ENCODE measurements around the gene NTMT2.
"Not testable (repeated sequence)": the region's sequence is repeated elsewhere in the genome, so short reads cannot be mapped to it uniquely, and the experiment has no call there.

The NTMT2 gene

GRCh38 chr1:170145770-170146676, at the start of gene NTMT2:
NTMT2 (plus strand) TSS chr1:170145959; CDS start chr1:170146108, 149 bp downstream.
- peak; percentile 97 for DNase-seq

DNA sequence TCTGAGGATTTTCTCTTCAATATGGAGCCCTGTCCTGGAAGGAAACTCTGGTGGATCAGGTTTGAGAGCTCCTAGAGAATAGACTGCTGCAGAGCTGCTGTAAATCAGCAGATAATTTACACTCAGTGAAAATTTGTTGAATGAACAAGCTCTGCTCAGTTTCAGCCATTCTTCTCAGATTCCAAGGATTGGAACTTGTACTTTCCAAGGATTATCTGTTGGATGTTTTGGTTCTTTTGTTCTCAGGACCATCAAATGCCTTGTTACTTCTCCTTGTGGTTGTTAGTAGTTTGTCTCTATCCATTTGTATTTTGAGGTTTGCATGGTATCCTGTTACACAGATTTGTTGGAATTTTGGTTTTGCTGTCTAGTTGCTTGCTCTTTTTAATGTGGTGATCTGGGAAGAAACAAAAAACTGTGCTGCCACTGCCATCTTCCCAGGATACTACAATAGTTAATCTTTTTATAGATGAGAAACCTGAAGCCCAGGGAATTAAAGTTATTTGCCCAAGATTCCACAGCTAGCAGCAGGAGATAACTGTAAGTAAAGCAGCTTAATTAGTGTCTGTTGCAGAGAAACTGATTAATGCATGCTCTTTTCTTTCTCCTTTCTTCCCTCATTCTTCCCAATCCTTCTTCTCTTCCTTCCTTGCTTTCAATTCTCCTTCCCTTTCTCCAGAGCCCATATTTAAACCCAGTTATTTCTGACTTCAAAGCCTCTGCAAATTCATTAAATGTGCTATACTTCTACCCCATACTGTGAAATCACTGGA, 49.6 kb upstream of the NTMT2 start:
- DNase-seq = peak; percentile 13

DNA sequence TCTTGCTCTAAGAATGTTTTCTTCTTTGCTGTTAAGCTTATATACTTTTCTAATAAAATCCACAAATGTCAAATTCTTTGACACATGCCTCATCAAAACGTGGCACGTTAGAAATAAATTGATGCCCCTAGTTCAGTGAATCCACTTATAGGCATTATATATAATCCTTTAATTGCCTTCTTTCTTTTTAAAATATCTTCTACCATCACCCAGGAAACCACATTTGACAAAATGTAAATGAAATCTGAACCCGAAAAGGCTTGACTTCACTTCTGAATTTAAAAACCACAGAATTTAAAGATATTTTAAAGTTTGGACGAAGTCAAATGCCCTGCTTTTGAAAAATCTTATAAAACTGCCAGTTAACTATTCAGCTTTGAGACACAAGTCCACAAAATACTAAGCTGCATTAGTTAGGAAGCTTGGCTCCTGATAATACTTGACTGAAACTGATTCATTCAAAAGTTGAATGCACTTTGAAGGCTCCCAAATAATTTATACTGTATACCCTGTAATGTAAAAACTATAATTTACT, 48.9 kb upstream of the NTMT2 start:
- no peak for DNase-seq

GRCh38 chr1:170097449-170097948, 48.3 kb upstream of the NTMT2 start:
- peak; percentile 50 for DNase-seq

- not testable (repeated sequence) for DNase-seq
Observed at GRCh38 chr1:170113140-170113539, 32.6 kb upstream of the NTMT2 start.

- DNase-seq = no peak
Observed at GRCh38 chr1:170114906-170115305, 30.9 kb upstream of the NTMT2 start.

DNA sequence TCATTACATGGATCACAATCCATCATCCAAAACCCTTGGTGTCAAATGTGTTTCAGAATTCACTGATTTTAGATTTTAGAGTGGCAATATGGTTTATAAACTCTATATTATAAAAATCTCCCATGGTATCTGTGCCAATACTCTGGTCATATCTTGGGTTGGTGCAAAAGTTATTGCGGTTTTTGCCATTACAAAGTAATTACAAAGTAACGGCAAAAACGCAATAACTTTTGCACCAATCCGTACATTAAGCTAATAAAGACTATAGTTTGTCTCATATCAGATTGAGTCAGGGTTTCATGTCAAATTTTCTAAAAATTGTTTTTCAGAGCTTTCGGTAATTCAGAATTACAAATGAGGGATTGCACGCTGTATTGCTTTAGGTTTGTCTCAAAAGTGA, 23.4 kb upstream of the NTMT2 start:
- DNase-seq = no peak

- DNase-seq = no peak
Observed at GRCh38 chr1:170125269-170125668, 20.5 kb upstream of the NTMT2 start.

- no peak for DNase-seq
Observed at GRCh38 chr1:170126696-170127095, 19.1 kb upstream of the NTMT2 start.

GRCh38 chr1:170131450-170131849, 14.3 kb upstream of the NTMT2 start:
- peak; percentile 45 for DNase-seq

DNA sequence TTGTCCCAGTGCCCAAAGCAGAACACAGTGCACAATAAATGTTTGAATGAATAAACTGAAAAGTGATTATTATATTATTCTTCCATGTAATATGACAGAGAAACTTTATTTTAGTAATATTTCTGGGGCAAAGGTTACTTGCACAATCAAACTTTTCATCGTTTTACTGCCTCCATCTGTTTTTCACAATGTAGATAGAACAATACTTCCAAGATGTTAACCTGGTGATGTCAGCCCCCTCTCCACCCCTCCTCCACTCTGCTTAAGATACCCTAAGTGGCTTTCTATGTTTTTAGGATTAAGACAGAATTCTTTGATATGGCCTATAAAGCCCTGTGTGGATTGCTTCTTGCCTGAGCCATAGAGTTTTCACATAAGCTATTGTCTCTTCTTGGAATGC, 13.8 kb upstream of the NTMT2 start:
- DNase-seq = no peak

- DNase-seq = no peak
Observed at GRCh38 chr1:170133766-170134495, 11.8 kb upstream of the NTMT2 start.

GRCh38 chr1:170134521-170134920, 11.2 kb upstream of the NTMT2 start:
- no peak for DNase-seq

DNA sequence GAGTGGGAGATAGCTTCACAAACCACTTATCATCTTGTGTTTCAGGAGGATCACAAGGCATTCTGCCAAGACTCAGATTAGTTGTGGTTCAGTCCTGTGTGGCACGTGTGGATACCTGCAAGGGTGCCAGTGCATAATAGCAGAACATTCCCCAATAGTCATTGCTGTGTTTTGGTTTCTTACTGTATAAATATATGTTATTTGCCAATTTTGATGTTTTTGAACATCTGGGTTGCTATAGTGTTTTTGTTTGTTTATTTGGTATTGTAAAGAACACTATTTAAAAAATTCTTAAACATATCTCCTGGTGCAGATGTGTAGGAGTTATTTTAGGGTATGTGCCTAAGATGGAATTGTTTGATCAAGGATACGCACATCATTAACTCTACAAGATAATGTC, 5.4 kb upstream of the NTMT2 start:
- DNase-seq = no peak

DNA sequence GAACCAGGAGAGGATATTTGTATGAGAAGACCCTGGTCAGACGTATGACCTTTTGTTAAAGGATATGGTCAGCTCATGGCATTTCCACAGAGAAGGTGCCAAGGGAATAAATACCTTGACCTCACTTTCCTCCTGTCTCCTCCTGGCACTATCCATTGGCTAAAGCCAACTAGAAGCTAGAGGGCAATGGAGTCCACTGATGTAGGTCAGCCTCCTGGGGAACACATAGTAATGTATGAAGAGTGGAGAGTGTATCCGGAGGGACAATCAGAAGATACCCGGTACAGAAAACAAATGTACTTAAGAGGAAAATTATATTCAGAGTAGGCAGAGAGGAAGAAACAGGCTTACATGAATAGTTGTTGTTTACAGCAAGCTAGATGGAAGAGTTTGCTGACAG, 698 bp upstream of the NTMT2 start:
- no peak for DNase-seq

- peak; percentile 13 for DNase-seq
Observed at GRCh38 chr1:170146720-170147263, 1.0 kb downstream of the NTMT2 start.

GRCh38 chr1:170149241-170149640, 3.5 kb downstream of the NTMT2 start:
- no peak for DNase-seq

DNA sequence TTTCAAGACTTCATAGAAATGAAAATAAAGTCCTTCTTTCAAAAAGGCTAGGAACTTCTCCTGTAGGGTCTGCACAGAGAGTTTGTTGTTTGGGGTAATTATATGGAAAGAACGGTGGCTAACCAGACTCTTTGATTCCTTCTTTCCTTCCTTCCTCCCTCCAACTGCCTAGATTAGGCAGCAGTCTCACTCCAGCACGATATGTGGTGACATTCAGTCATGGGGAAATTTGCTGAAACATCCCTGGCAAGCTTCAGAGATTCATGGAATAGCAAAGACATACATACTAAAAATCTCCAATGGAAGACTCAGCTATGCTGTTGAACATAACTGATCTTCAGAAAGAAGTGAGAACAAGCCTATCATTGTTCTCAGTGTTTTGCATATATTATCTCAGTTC, 4.3 kb downstream of the NTMT2 start:
- no peak for DNase-seq

- DNase-seq = no peak
Observed at GRCh38 chr1:170150921-170151320, 5.2 kb downstream of the NTMT2 start.

- DNase-seq = no peak
Observed at GRCh38 chr1:170153417-170153816, 7.7 kb downstream of the NTMT2 start.

- DNase-seq = no peak
Observed at GRCh38 chr1:170155055-170155454, 9.3 kb downstream of the NTMT2 start.

GRCh38 chr1:170156594-170156993, 10.8 kb downstream of the NTMT2 start:
- peak; percentile 66 for DNase-seq

DNA sequence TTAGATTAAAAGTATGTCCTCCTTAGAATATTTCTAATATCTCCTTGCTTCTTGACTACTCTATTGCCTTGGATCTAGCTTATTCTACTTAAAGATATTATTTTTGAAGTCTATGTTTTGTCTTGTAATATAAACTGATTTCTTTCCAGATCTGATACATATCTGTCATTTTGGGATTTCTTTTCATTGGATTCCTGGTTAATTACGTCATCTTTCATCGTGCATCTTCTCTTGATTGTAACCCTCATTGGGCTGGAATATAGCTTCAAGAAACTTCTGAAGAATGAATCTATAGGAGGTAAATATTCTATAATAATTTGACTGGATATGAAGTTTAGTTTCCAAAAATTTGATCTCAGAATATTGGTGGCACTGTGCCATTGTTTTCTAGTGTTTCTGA, 12.1 kb downstream of the NTMT2 start:
- no peak for DNase-seq

Measured in NCI-H69 (cell line).